KMS-11 (cell line): ENCODE data around the gene ERCC1.

Experiments used
- H2AFZ ChIP-seq: fragments of 200-600 bp; sonication (generic); 2 replicates; pipeline ENCODE4 v1.6.1; 2016; ENCODE audit warnings: antibody characterized with exemption, mixed run types, low read depth
- H3K27ac ChIP-seq: fragments of 200-600 bp; sonication (generic); 2 replicates; pipeline ENCODE4 v1.6.1; 2016; ENCODE audit warnings: mild to moderate bottlenecking, mixed run types
- H3K27me3 ChIP-seq: fragments of 200-600 bp; sonication (generic); 2 replicates; pipeline ENCODE4 v1.6.1; 2017; ENCODE audit warnings: mild to moderate bottlenecking, low read depth, mixed run types, moderate library complexity; ENCODE audit not compliant: insufficient read depth
- H3K36me3 ChIP-seq: fragments of 200-600 bp; sonication (generic); 2 replicates; pipeline ENCODE4 v1.6.1; 2017; ENCODE audit warnings: mild to moderate bottlenecking, mixed run types; ENCODE audit not compliant: insufficient read depth
- H3K4me1 ChIP-seq: fragments of 200-600 bp; sonication (generic); 2 replicates; pipeline ENCODE4 v1.6.1; 2016; ENCODE audit warnings: mild to moderate bottlenecking, low read depth, mixed run types; ENCODE audit not compliant: poor library complexity, severe bottlenecking
- H3K4me2 ChIP-seq: fragments of 200-600 bp; sonication (generic); 2 replicates; pipeline ENCODE4 v1.7.0; 2016; ENCODE audit warnings: mild to moderate bottlenecking, mixed run types
- H3K4me3 ChIP-seq: fragments of 200-600 bp; sonication (generic); IDR thresholded peaks from 2 replicates; pipeline ENCODE4 v1.6.1; 2017; ENCODE audit warnings: low read depth, low read length, mixed read lengths; ENCODE audit not compliant: insufficient read depth
- H3K79me2 ChIP-seq: fragments of 200-600 bp; sonication (generic); 2 replicates; pipeline ENCODE4 v1.6.1; 2016; ENCODE audit warnings: low read depth, mixed run types; ENCODE audit not compliant: insufficient read depth
- H3K9ac ChIP-seq: fragments of 200-600 bp; sonication (generic); 2 replicates; pipeline ENCODE4 v1.6.1; 2016; ENCODE audit warnings: mild to moderate bottlenecking, mixed run types
- H4K20me1 ChIP-seq: fragments of 200-600 bp; sonication (generic); 2 replicates; pipeline ENCODE4 v1.6.1; 2016; ENCODE audit warnings: mild to moderate bottlenecking, mixed run types; ENCODE audit not compliant: insufficient read depth
- CTCF ChIP-seq: fragments of 200-600 bp; sonication (generic); conservative IDR thresholded peaks from 2 replicates; pipeline ENCODE4 v1.6.1; 2017; ENCODE audit warnings: low read depth, mild to moderate bottlenecking, antibody characterized with exemption, low read length, moderate library complexity, mixed read lengths

ERCC1 gene

DNA sequence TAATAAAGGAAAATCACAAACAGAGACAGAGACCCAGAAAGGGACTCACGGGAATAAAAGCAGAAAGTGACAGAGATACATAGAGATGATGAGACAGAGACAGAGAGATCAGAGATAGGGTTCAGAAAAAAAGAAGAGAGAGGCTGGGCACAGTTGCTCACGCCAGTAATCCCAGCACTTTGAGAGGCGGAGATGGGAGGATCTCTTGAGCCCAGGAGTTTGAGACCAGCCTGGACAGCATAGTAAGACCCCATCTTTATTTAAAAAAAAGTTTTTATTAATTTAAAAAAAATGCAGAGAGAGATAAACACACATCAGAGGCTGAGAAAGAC lies 24.7 kb upstream of the ERCC1 start:
- Histone ChIP-seq H4K20me1 (no peaks in the 10 kb centered on the region), H3K4me2 (no peak overlapping the region; the same call in 1 of the 2 replicates), H3K4me1 (peaks cover 49% of the 10 kb centered on the region), H3K27me3 (no peaks in the 10 kb centered on the region), H3K27ac (no peak overlapping the region), H3K79me2 (no peaks in the 10 kb centered on the region), H3K36me3 (no peaks in the 10 kb centered on the region), H3K9ac (no peak overlapping the region), H3K4me3 (no peak overlapping the region), H2AFZ (no peak overlapping the region)
- TF ChIP-seq CTCF, result no peak

GRCh38 chr19:45446944-45447343 lies 23.2 kb upstream of the ERCC1 start:
- TF ChIP-seq CTCF, result no peak
- Histone ChIP-seq H3K27ac (no peak overlapping the region), H3K4me1 (peaks cover 49% of the 10 kb centered on the region), H2AFZ (no peak overlapping the region), H3K4me2 (no peak overlapping the region), H3K9ac (no peak overlapping the region), H3K36me3 (no peaks in the 10 kb centered on the region), H4K20me1 (no peaks in the 10 kb centered on the region), H3K27me3 (no peaks in the 10 kb centered on the region), H3K4me3 (no peak overlapping the region), H3K79me2 (no peaks in the 10 kb centered on the region)

- H3K4me2 ChIP-seq, result no peak overlapping the region
- no peaks in the 10 kb centered on the region for H3K79me2 ChIP-seq
- no peak overlapping the region for H3K4me3 ChIP-seq
- H3K27ac ChIP-seq, result no peak overlapping the region
- H3K27me3 ChIP-seq, result no peaks in the 10 kb centered on the region
- no peak overlapping the region for H3K9ac ChIP-seq
- H3K4me1 ChIP-seq, result peaks cover 43% of the 10 kb centered on the region
- H4K20me1 ChIP-seq, result no peaks in the 10 kb centered on the region
- H3K36me3 ChIP-seq, result no peaks in the 10 kb centered on the region
- H2AFZ ChIP-seq, result no peak overlapping the region
- peak; percentile 23; the same call in 1 of the 2 replicates for TF ChIP-seq CTCF
These were observed 22.6 kb upstream of the ERCC1 start for GRCh38 chr19:45446295-45446694.

GRCh38 chr19:45445139-45445538 lies 21.4 kb upstream of the ERCC1 start:
- Histone ChIP-seq H3K4me3 (no peak overlapping the region), H3K27ac (no peak overlapping the region; the same call in 1 of the 2 replicates), H3K27me3 (no peaks in the 10 kb centered on the region)

More at GRCh38 chr19:45445139-45445538, 21.4 kb upstream of the ERCC1 start:
- Histone ChIP-seq H3K9ac (no peak overlapping the region; the same call in 1 of the 2 replicates), H3K79me2 (no peaks in the 10 kb centered on the region), H3K36me3 (no peaks in the 10 kb centered on the region), H3K4me2 (no peak overlapping the region), H2AFZ (no peak overlapping the region), H3K4me1 (peaks cover 51% of the 10 kb centered on the region), H4K20me1 (no peaks in the 10 kb centered on the region)
- TF ChIP-seq CTCF, result no peak
